GM12873 (cell line): ENCODE results near the gene PTH2.

ENCODE experiments used
- CTCF ChIP-seq: IDR thresholded peaks from 2 replicates; pipeline ENCODE4 v1.5.1; 2012; ENCODE audit warnings: low read depth, mild to moderate bottlenecking, moderate library complexity, low read length, control low read depth; ENCODE audit not compliant: insufficient read depth; ENCODE audit errors: missing control alignments

Gene PTH2

GRCh38 chr19:49432141-49433073 lies 9.2 kb upstream of the PTH2 start:
- no peak for TF ChIP-seq CTCF

- no peak for TF ChIP-seq CTCF
These were observed 8.1 kb upstream of the PTH2 start for GRCh38 chr19:49431330-49431749.

- peak; percentile 61 for TF ChIP-seq CTCF
These were observed 7.6 kb upstream of the PTH2 start for GRCh38 chr19:49430678-49431329.

- no peak for TF ChIP-seq CTCF
These were observed 7.0 kb upstream of the PTH2 start for GRCh38 chr19:49430172-49430677.

GRCh38 chr19:49428547-49429451 lies 5.6 kb upstream of the PTH2 start:
- no peak for TF ChIP-seq CTCF

- no peak for TF ChIP-seq CTCF
These were observed 4.8 kb upstream of the PTH2 start for GRCh38 chr19:49427855-49428546.
